Esophagus squamous epithelium (tissue), 5 donors: ENCODE results near the gene TULP3. TPM values are rescaled to one million over a fixed set of nuclear protein-coding genes. Genes with fewer than 3 reads are reported as not detected.

Source experiments
- DNase-seq: peaks from one replicate; lab custom pipeline; 2025; lab: John Stamatoyannopoulos, UW
- H3K27ac ChIP-seq, 4 donors: fragments of 200-600 bp; sonication (generic); one replicate each; pipeline ENCODE4 v1.5.1; 2016 to 2019; ENCODE audit warnings: mild to moderate bottlenecking in 1 of 4
- H3K27me3 ChIP-seq, 4 donors: fragments of 200-600 bp; sonication (generic); 1 replicate in 3 of 4; 2 replicates in 1 of 4; pipeline versions ENCODE4 v1.5.1 to v1.6.0; 2017 to 2021; ENCODE audit warnings: antibody characterized with exemption in 1 of 4
- H3K36me3 ChIP-seq, 3 donors: fragments of 200-600 bp; sonication (generic); one replicate each; pipeline ENCODE4 v1.5.1; 2016 to 2019
- H3K4me1 ChIP-seq, 3 donors: fragments of 200-600 bp; sonication (generic); one replicate each; pipeline ENCODE4 v1.5.1; 2017 to 2019
- H3K4me3 ChIP-seq, 4 donors: fragments of 200-600 bp; sonication (generic); 1 replicate in 3 of 4; 2 replicates in 1 of 4; pipeline ENCODE4 v1.5.1; 2016 to 2019; ENCODE audit warnings: mild to moderate bottlenecking in 2 of 4, moderate library complexity in 1 of 4
- H3K9me3 ChIP-seq, 3 donors: fragments of 200-600 bp; sonication (generic); one replicate each; pipeline ENCODE4 v1.5.1; 2016 to 2019
- CTCF ChIP-seq, 6 experiments: fragments of 450-650 bp in 4 of 6; fragments of 200-600 bp in 2 of 6; sonication (generic) in 2 of 6; IDR thresholded peaks; one replicate each; pipeline ENCODE4 v1.5.1; 2016 to 2019; ENCODE audit warnings: antibody characterized with exemption in 6 of 6, mild to moderate bottlenecking in 4 of 6, moderate library complexity in 4 of 6
- POLR2A ChIP-seq, 4 donors: fragments of 450-650 bp; IDR thresholded peaks; one replicate each; pipeline ENCODE4 v1.6.1; 2017; ENCODE audit warnings: antibody characterized with exemption in 4 of 4, mild to moderate bottlenecking in 4 of 4, moderate library complexity in 3 of 4
- WGBS, 2 donors: methylation state at CpG; one replicate each; pipeline ENCODE4 v1.1.5; 2018; 5-methylcytosine and 5-hydroxymethylcytosine counted together
- intact Hi-C: fragments of 100-400 bp; cut with DNase I; formaldehyde crosslinking; loops from one replicate; pipeline ENCODE4 v1.15.0; 2022
- total RNA-seq, 4 donors: library from RNA; depleted of rRNA; stranded (reverse); fragments of >200 nt; gene quantifications; one replicate each; pipeline ENCODE4 v1.1.0, GENCODE V29; 2016
- donor health status: DM: yes; HTN: yes; CAD: no.

TULP3 gene
- total RNA-seq, 4 donors from 2014 or later = 13.1 to 26.1 (median 19.8) TPM

- H3K27ac ChIP-seq = peak overlapping the region in 3 of 4 donors; percentile 20 to 67 (median 54)
- intact Hi-C loops = no loop called here
- no peak overlapping the region for H3K4me3 ChIP-seq
- TF ChIP-seq CTCF (IDR thresholded peaks at IDR 0.05) (no peak), POLR2A (IDR thresholded peaks at IDR 0.05) (no peak)
- H3K36me3 ChIP-seq = no peaks in the 10 kb centered on the region
- WGBS, 2 donors = 69 to 83% methylated on average over 4 to 9 of the region's 9 CpGs
- peaks cover 18 to 47% (median 19%) of the 10 kb centered on the region in 3 donors for H3K4me1 ChIP-seq
- no peaks in the 10 kb centered on the region for H3K9me3 ChIP-seq
- no peak for DNase-seq
- peaks cover 0 to 31% (median 0%) of the 10 kb centered on the region in 4 donors for H3K27me3 ChIP-seq
Observed at GRCh38 chr12:2963154-2963759, 72.6 kb downstream of the TULP3 start.

- peak overlapping the region in 3 of 4 donors; percentile 20 to 67 (median 54) for H3K27ac ChIP-seq
Observed at GRCh38 chr12:2963760-2964292, 73.1 kb downstream of the TULP3 start.

GRCh38 chr12:2967651-2968050, 77.0 kb downstream of the TULP3 start:
- WGBS, 2 donors = 81 to 90% methylated on average over 2 of the region's 2 CpGs
- H3K27me3 ChIP-seq = peaks cover 0 to 1% (median 0%) of the 10 kb centered on the region in 4 donors
- intact Hi-C loops = no loop called here
- peaks cover 0 to 14% (median 0%) of the 10 kb centered on the region in 3 donors for H3K4me1 ChIP-seq
- H3K27ac ChIP-seq = no peak overlapping the region
- H3K4me3 ChIP-seq = no peak overlapping the region
- peaks cover 0 to 5% (median 0%) of the 10 kb centered on the region in 3 donors for H3K36me3 ChIP-seq
- DNase-seq = no peak
- no peaks in the 10 kb centered on the region for H3K9me3 ChIP-seq
- TF ChIP-seq POLR2A (IDR thresholded peaks at IDR 0.05) (no peak), CTCF (IDR thresholded peaks at IDR 0.05) (no peak)

More at GRCh38 chr12:2963760-2964292, 73.1 kb downstream of the TULP3 start:
- H3K36me3 ChIP-seq = no peaks in the 10 kb centered on the region
- DNase-seq = no peak
- no peak for TF ChIP-seq CTCF (IDR thresholded peaks at IDR 0.05)
- no peak for TF ChIP-seq POLR2A (IDR thresholded peaks at IDR 0.05)
- intact Hi-C loops = no loop called here
- peaks cover 0 to 30% (median 0%) of the 10 kb centered on the region in 4 donors for H3K27me3 ChIP-seq
- no peaks in the 10 kb centered on the region for H3K9me3 ChIP-seq
- peaks cover 13 to 41% (median 17%) of the 10 kb centered on the region in 3 donors for H3K4me1 ChIP-seq
- H3K4me3 ChIP-seq = peak overlapping the region in 1 of 4 donors; percentile 32
- 55 to 75% methylated on average over 5 to 10 of the region's 15 CpGs for WGBS, 2 donors

GRCh38 chr12:2970744-2971143, 80.1 kb downstream of the TULP3 start:
- no peaks in the 10 kb centered on the region for H3K27me3 ChIP-seq
- TF ChIP-seq CTCF (IDR thresholded peaks at IDR 0.05) (no peak), POLR2A (IDR thresholded peaks at IDR 0.05) (no peak)
- intact Hi-C loops = no loop called here
- WGBS, 2 donors = 78 to 87% methylated on average over 8 to 9 of the region's 10 CpGs
- no peaks in the 10 kb centered on the region for H3K9me3 ChIP-seq
- H3K4me3 ChIP-seq = no peak overlapping the region
- no peak for DNase-seq
- peaks cover 0 to 5% (median 0%) of the 10 kb centered on the region in 3 donors for H3K36me3 ChIP-seq
- no peak overlapping the region for H3K27ac ChIP-seq
- H3K4me1 ChIP-seq = peaks cover 0 to 8% (median 6%) of the 10 kb centered on the region in 3 donors

- Histone ChIP-seq H3K4me3 (no peak overlapping the region), H3K27ac (no peak overlapping the region), H3K27me3 (no peaks in the 10 kb centered on the region), H3K4me1 (peaks cover 0 to 8% (median 6%) of the 10 kb centered on the region in 3 donors), H3K36me3 (peaks cover 0 to 5% (median 0%) of the 10 kb centered on the region in 3 donors), H3K9me3 (no peaks in the 10 kb centered on the region)
- no peak for DNase-seq
- intact Hi-C loops = no loop called here
- no peak for TF ChIP-seq CTCF (IDR thresholded peaks at IDR 0.05)
- TF ChIP-seq POLR2A (IDR thresholded peaks at IDR 0.05) = no peak
- WGBS, 2 donors = 93 to 97% methylated on average over 6 to 7 of the region's 9 CpGs
Observed at GRCh38 chr12:2973566-2973965, 82.9 kb downstream of the TULP3 start.
